HL-60 (cell line): Measurements from ENCODE around the gene SFT2D1.

Experiments used
- DNase-seq, 2 experiments: peaks; one replicate each; pipeline ENCODE4 v3.0.0-alpha.2; 2010 to 2020; ENCODE audit warnings: low read depth in 1 of 2, low spot score in 1 of 2
- H3K27ac ChIP-seq: fragments of 250-450 bp; sonication (Bioruptor Pico); replicated peaks from 2 replicates; pipeline ENCODE4 v1.5.1; 2020; ENCODE audit warnings: mild to moderate bottlenecking, moderate library complexity
- H3K27me3 ChIP-seq: fragments of 250-450 bp; sonication (Bioruptor Pico); 2 replicates; pipeline ENCODE4 v1.5.1; 2021; ENCODE audit warnings: mild to moderate bottlenecking, moderate library complexity; ENCODE audit not compliant: insufficient read depth, poor library complexity, severe bottlenecking
- H3K4me3 ChIP-seq: replicated peaks from 2 replicates; pipeline ENCODE4 v1.5.1; 2011; ENCODE audit warnings: mild to moderate bottlenecking, control low read depth, low read length; ENCODE audit not compliant: insufficient read depth
- CTCF ChIP-seq: IDR thresholded peaks from one replicate; pipeline ENCODE4 v1.5.1; 2011; ENCODE audit warnings: low read length, control low read depth, inconsistent platforms; ENCODE audit not compliant: insufficient read depth
- GABPA ChIP-seq: IDR thresholded peaks from 2 replicates; pipeline ENCODE4 v1.6.1; 2012; ENCODE audit warnings: low read depth
- POLR2AphosphoS5 ChIP-seq: IDR thresholded peaks from 2 replicates; pipeline ENCODE4 v1.6.1; 2012; ENCODE audit warnings: low read depth
- REST ChIP-seq: IDR thresholded peaks from 2 replicates; pipeline ENCODE4 v1.6.1; 2012; ENCODE audit warnings: low read depth; ENCODE audit not compliant: insufficient replicate concordance
- SPI1 ChIP-seq: IDR thresholded peaks from 2 replicates; pipeline ENCODE4 v1.6.1; 2012; ENCODE audit warnings: low read depth, mild to moderate bottlenecking, borderline replicate concordance

Gene SFT2D1

DNA sequence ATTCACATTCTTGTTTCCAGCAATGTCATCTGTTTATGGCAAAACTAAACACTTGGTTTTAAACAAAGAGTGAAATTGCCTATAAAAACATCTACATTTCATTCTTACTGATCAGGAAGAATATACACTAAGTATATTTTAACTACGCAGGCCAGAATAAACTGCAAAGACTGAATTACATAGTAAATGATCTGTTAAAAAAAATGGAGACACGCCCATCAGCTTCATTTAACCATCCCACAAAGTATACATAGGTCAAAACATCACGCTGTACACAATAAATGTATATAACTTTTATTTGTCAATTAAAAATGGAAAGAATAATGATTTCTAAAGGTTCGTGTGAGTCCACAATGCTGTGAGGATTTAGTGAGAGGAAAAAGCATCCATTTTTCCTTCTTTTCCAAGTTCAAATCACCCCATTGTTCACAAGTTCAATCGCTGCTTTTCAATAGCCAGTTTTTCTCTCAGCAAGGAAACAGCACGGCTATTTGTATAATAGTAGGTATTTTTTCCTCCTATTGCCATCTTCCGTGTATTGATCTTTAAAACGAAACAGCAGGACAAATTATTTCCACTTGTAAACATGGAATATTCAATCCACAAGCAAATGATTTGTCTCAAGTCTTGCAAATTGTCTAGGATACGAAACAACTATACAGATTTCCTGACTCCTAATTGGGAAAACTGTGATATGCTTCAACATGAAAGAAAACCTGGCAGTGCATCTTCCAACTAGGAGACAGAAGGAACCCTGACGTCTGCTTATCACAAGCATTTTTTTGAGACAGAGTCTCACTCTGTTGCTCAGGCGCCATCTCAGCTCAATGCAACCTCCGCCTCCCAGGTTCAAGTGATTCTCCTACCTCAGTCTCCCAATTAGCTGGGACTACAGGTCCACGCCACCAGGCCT, 10.6 kb downstream of the SFT2D1 start:
- no peak overlapping the region for H3K27ac ChIP-seq
- no peak overlapping the region for H3K4me3 ChIP-seq
- H3K27me3 ChIP-seq: no peaks in the 10 kb centered on the region
- TF ChIP-seq REST: no peak
- no peak for TF ChIP-seq SPI1
- no peak for TF ChIP-seq CTCF
- no peak for TF ChIP-seq POLR2AphosphoS5
- TF ChIP-seq GABPA: no peak
- no peak for DNase-seq

GRCh38 chr6:166330612-166331011, 11.7 kb downstream of the SFT2D1 start:
- H3K27ac ChIP-seq: no peak overlapping the region
- H3K27me3 ChIP-seq: no peaks in the 10 kb centered on the region
- TF ChIP-seq CTCF (no peak), SPI1 (no peak), REST (no peak), GABPA (no peak), POLR2AphosphoS5 (no peak)
- no peak for DNase-seq
- H3K4me3 ChIP-seq: no peak overlapping the region

DNA sequence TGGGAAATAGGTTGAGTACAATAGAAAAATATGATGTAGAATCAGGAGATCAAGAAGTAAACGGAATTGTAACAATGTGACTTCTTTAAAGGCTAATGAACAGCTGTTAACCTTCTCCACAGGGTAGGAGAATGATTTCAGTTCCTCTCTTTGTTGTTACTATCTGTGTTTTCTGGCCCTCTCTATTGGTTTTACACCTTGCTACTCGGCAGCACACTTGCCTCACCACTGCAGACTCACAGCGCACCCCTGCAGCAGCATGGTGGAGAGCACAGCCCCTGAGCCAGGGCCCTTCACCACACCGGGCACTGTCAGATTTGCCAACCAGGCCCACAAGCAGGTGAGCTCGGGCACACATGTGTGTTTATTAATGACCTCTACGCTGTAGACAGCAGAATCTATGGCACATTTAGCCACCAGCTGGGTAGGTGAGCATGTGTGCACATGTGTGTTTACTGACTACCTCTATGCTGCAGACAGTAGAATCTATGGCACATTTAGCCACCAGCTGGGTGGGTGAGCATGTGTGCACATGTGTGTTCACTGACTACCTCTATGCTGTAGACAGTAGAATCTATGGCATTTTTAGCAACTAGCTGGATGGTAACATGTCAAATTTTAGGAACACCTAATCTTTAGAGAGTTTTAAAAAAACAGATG, 16.8 kb downstream of the SFT2D1 start:
- DNase-seq: no peak
- no peak for TF ChIP-seq GABPA
- Histone ChIP-seq H3K27ac (no peak overlapping the region), H3K27me3 (no peaks in the 10 kb centered on the region), H3K4me3 (no peak overlapping the region)

- DNase-seq: no peak
- TF ChIP-seq GABPA: no peak
- no peak for TF ChIP-seq CTCF
- TF ChIP-seq POLR2AphosphoS5: no peak
- no peak for TF ChIP-seq REST
- no peak for TF ChIP-seq SPI1
Measured at GRCh38 chr6:166323395-166323794, 18.9 kb downstream of the SFT2D1 start.

More at GRCh38 chr6:166323395-166323794, 18.9 kb downstream of the SFT2D1 start:
- Histone ChIP-seq H3K27me3 (no peaks in the 10 kb centered on the region), H3K4me3 (no peak overlapping the region), H3K27ac (no peak overlapping the region)
